ENCODE results near the gene SEC23A. TPM values are rescaled to one million over a fixed set of nuclear protein-coding genes. Genes with fewer than 3 reads are reported as not detected.

The SEC23A gene
- total RNA-seq, 1 donor from 2014 or later, result 60.0 TPM

- H3K9me3 Mint-ChIP-seq, result no peaks in the 10 kb centered on the region
- Histone ChIP-seq H3K27ac (no peak overlapping the region), H3K36me3 (no peaks in the 10 kb centered on the region), H3K9ac (no peak overlapping the region), H3K4me1 (peaks cover 15% of the 10 kb centered on the region), H3K4me3 (no peak overlapping the region), H3K4me2 (no peak overlapping the region), H3K27me3 (no peaks in the 10 kb centered on the region), H3K79me2 (ENCODE audit: low read depth) (no peaks in the 10 kb centered on the region), H2AFZ (replicated peaks) (no peak overlapping the region), H3K9me3 (ENCODE audit: low read depth) (no peaks in the 10 kb centered on the region), H3F3A (ENCODE audit: low read depth) (peaks cover 12% of the 10 kb centered on the region), H4K20me1 (ENCODE audit: low read depth) (no peaks in the 10 kb centered on the region)
- H3K27ac Mint-ChIP-seq, result no peak overlapping the region
- peaks cover 4% of the 10 kb centered on the region for H3K27me3 Mint-ChIP-seq (ENCODE audit: insufficient read depth, low read depth)
- H3K4me1 Mint-ChIP-seq, result peaks cover 15% of the 10 kb centered on the region
- DNase-seq (ENCODE audit: low spot score), result no peak
- H3K36me3 Mint-ChIP-seq, result peaks cover 24% of the 10 kb centered on the region
- TF ChIP-seq EZH2phosphoT487 (IDR thresholded peaks at IDR 0.05) (no peak), CTCF (IDR thresholded peaks at IDR 0.05) (no peak), EZH2 (IDR thresholded peaks at IDR 0.05) (no peak)
- H3K4me3 Mint-ChIP-seq, result no peak overlapping the region
Observed at GRCh38 chr14:39025810-39026627, 77.0 kb downstream of the SEC23A start.

- Mint-ChIP-seq H3K4me1 (peaks cover 15% of the 10 kb centered on the region), H3K27ac (no peak overlapping the region), H3K9me3 (no peaks in the 10 kb centered on the region), H3K27me3 (ENCODE audit: insufficient read depth, low read depth) (peaks cover under 1% of the 10 kb centered on the region), H3K36me3 (peaks cover 19% of the 10 kb centered on the region), H3K4me3 (no peak overlapping the region)
- DNase-seq (ENCODE audit: low spot score), result no peak
- H3K79me2 ChIP-seq (ENCODE audit: low read depth), result no peaks in the 10 kb centered on the region
- H3F3A ChIP-seq (ENCODE audit: low read depth), result peaks cover 12% of the 10 kb centered on the region
- H3K9ac ChIP-seq, result no peak overlapping the region
- H3K27me3 ChIP-seq, result no peaks in the 10 kb centered on the region
- TF ChIP-seq EZH2phosphoT487 (IDR thresholded peaks at IDR 0.05) (no peak), CTCF (IDR thresholded peaks at IDR 0.05) (no peak)
- no peak overlapping the region for H2AFZ ChIP-seq (replicated peaks)
- H3K36me3 ChIP-seq, result no peaks in the 10 kb centered on the region
- H3K4me3 ChIP-seq, result no peak overlapping the region
- H3K9me3 ChIP-seq (ENCODE audit: low read depth), result no peaks in the 10 kb centered on the region
- peaks cover 15% of the 10 kb centered on the region for H3K4me1 ChIP-seq
- no peaks in the 10 kb centered on the region for H4K20me1 ChIP-seq (ENCODE audit: low read depth)
- no peak overlapping the region for H3K27ac ChIP-seq
- H3K4me2 ChIP-seq, result no peak overlapping the region
Observed at GRCh38 chr14:39025250-39025809, 77.7 kb downstream of the SEC23A start.

- Histone ChIP-seq H3K4me3 (no peak overlapping the region), H3F3A (ENCODE audit: low read depth) (peaks cover 12% of the 10 kb centered on the region), H2AFZ (replicated peaks) (no peak overlapping the region), H3K9ac (no peak overlapping the region), H3K36me3 (no peaks in the 10 kb centered on the region), H4K20me1 (ENCODE audit: low read depth) (no peaks in the 10 kb centered on the region), H3K27ac (no peak overlapping the region), H3K79me2 (ENCODE audit: low read depth) (no peaks in the 10 kb centered on the region), H3K4me1 (peaks cover 15% of the 10 kb centered on the region), H3K9me3 (ENCODE audit: low read depth) (no peaks in the 10 kb centered on the region), H3K4me2 (no peak overlapping the region), H3K27me3 (no peaks in the 10 kb centered on the region)
- Mint-ChIP-seq H3K9me3 (no peaks in the 10 kb centered on the region), H3K4me3 (no peak overlapping the region), H3K36me3 (peaks cover 9% of the 10 kb centered on the region), H3K27me3 (ENCODE audit: insufficient read depth, low read depth) (no peaks in the 10 kb centered on the region), H3K27ac (no peak overlapping the region), H3K4me1 (peaks cover 15% of the 10 kb centered on the region)
- DNase-seq (ENCODE audit: low spot score), result no peak
- TF ChIP-seq CTCF (IDR thresholded peaks at IDR 0.05) (no peak), EZH2phosphoT487 (IDR thresholded peaks at IDR 0.05) (no peak), EZH2 (IDR thresholded peaks at IDR 0.05) (no peak)
Observed at GRCh38 chr14:39023939-39024871, 78.8 kb downstream of the SEC23A start.
